Spleen (tissue), 11 donors: ENCODE data around the gene ARL15. TPM values are rescaled to one million over a fixed set of nuclear protein-coding genes. Genes with fewer than 3 reads are reported as not detected.

Source experiments
- DNase-seq: peaks from one replicate; pipeline ENCODE4 v3.0.0-alpha.2; 2020
- H3K27ac ChIP-seq, 8 donors: fragments of 200-600 bp; sonication (generic) in 7 of 8; 1 replicate in 4 of 8; 2 replicates in 4 of 8; pipeline versions ENCODE4 v1.5.0 to v1.8.0; 2016 to 2021; ENCODE audit warnings: inconsistent platforms in 4 of 8, mild to moderate bottlenecking in 4 of 8, moderate library complexity in 1 of 8
- H3K27me3 ChIP-seq, 7 donors: fragments of 200-600 bp; sonication (generic) in 6 of 7; replicated peaks in 1 of 7; 1 replicate in 4 of 7; 2 replicates in 3 of 7; pipeline versions ENCODE4 v1.5.0 to v1.8.0; 2016 to 2021; ENCODE audit warnings: inconsistent platforms in 3 of 7, mild to moderate bottlenecking in 1 of 7
- H3K36me3 ChIP-seq, 6 donors: fragments of 200-600 bp; sonication (generic) in 5 of 6; 1 replicate in 4 of 6; 2 replicates in 2 of 6; pipeline versions ENCODE4 v1.5.0 to v1.8.0; 2016 to 2021; ENCODE audit warnings: inconsistent platforms in 2 of 6
- H3K4me1 ChIP-seq, 6 donors: fragments of 200-600 bp; sonication (generic) in 5 of 6; 1 replicate in 3 of 6; 2 replicates in 3 of 6; pipeline versions ENCODE4 v1.5.0 to v1.8.0; 2016 to 2021; ENCODE audit warnings: inconsistent platforms in 3 of 6
- H3K4me3 ChIP-seq, 8 donors: fragments of 200-600 bp; sonication (generic) in 7 of 8; 1 replicate in 4 of 8; 2 replicates in 4 of 8; pipeline versions ENCODE4 v1.5.0 to v1.8.0; 2016 to 2021; ENCODE audit warnings: inconsistent platforms in 4 of 8, mild to moderate bottlenecking in 4 of 8, moderate library complexity in 2 of 8
- H3K9me3 ChIP-seq, 8 donors: fragments of 200-600 bp; sonication (generic) in 7 of 8; 1 replicate in 4 of 8; 2 replicates in 4 of 8; pipeline versions ENCODE4 v1.5.0 to v1.8.0; 2016 to 2021; ENCODE audit warnings: inconsistent platforms in 4 of 8
- POLR2A ChIP-seq, 3 donors: fragments of 450-650 bp; IDR thresholded peaks; one replicate each; pipeline ENCODE4 v1.5.1; 2017; ENCODE audit warnings: antibody characterized with exemption in 3 of 3, mild to moderate bottlenecking in 1 of 3
- POLR2AphosphoS5 ChIP-seq, 3 donors: sonication (generic); formaldehyde crosslinking; IDR thresholded peaks; one replicate each; pipeline ENCODE4 v1.5.1; 2017; ENCODE audit warnings: antibody characterized with exemption in 3 of 3
- WGBS, 5 donors: extraction: QIAGEN DNeasy Blood & Tissue Kit in 3 of 5; methylation state at CpG; one replicate each; pipeline versions ENCODE4 v1.1.5 to v1.1.7; 2013 to 2018; 5-methylcytosine and 5-hydroxymethylcytosine counted together
- intact Hi-C: fragments of 100-400 bp; cut with DNase I; formaldehyde crosslinking; loops from one replicate; pipeline ENCODE4 v1.15.0; 2023; ENCODE audit warnings: low total_unique reads
- polyA plus RNA-seq, 3 donors: library from polyadenylated mRNA; stranded (reverse); fragments of 200-250 nt; gene quantifications; one replicate each; pipeline ENCODE4 v1.2.1, GENCODE V29; 2013
- total RNA-seq, 7 donors: library from RNA; depleted of rRNA in 3 of 7; stranded (reverse); fragments of >200 nt in 3 of 7; fragmentation: NEBNext Ultra II Directional in 4 of 7; extraction: Animal tissue kit (Norgen Biotek cat#: 25700) in 4 of 7; gene quantifications; one replicate each; pipeline versions ENCODE4 v1.1.0 to v1.2.1, GENCODE V29; 2016 to 2021
- TF ChIP-seq, protein P1 (sequence below), 11 experiments: fragments of 200-600 bp in 7 of 11; fragments of 450-650 bp in 4 of 11; sonication (generic) in 4 of 11; IDR thresholded peaks in 8 of 11; conservative IDR thresholded peaks in 3 of 11; 1 replicate in 7 of 11; 2 replicates in 4 of 11; pipeline versions ENCODE4 v1.4.0 to v1.8.0; 2016 to 2021; ENCODE audit warnings: antibody characterized with exemption in 11 of 11, inconsistent platforms in 4 of 11, mild to moderate bottlenecking in 1 of 11
- donor health status: healthy with polysubstance abuse.
- donor health status: DM: no; HTN: no; CAD: no; lungs with moderate emphysema.
- donor health status: DM: no; HTN: no; CAD: no.
- donor health status: Bipolar disorder and iron deficiency.
- donor health status: healthy.
- donor health status: DM: no; HTN: no; CAD: no.
- donor health status: DM: yes; HTN: yes; CAD: no.

ARL15 gene
- total and polyA plus RNA-seq, 10 donors = 6.3 to 70.2 (median 37.1) TPM

DNA sequence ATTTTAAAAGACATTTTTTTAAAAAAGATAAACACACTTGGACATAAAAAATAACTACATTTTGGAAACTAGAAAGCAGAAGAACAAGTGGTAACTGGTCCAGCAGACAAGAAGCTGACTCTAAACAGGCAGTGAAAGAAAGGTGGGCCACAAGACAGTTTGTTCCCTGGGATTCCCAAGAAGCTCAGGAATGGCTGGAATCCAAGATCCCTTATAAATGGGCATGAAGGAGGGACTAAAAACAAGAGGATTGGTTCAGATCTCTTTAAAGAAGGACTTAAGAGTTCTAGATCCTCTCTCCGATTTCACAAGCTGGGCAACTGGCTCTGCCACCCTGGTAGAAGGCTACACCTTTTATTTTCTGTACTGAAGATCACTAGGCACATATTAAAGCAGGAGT, 102.8 kb downstream of the ARL15 start:
- no peaks in the 10 kb centered on the region for H3K27me3 ChIP-seq
- intact Hi-C loops = no loop called here
- no peak overlapping the region for H3K4me3 ChIP-seq
- DNase-seq = no peak
- no peak overlapping the region for H3K27ac ChIP-seq
- 90 to 100% (median 96%) methylated on average over 1 of the region's 1 CpG for WGBS, 5 donors
- no peaks in the 10 kb centered on the region for H3K36me3 ChIP-seq
- no peak for TF ChIP-seq POLR2AphosphoS5 (IDR thresholded peaks at IDR 0.05)
- peaks cover 0 to 5% (median under 1%) of the 10 kb centered on the region in 8 donors for H3K9me3 ChIP-seq
- peaks cover 0 to 28% (median 0%) of the 10 kb centered on the region in 6 donors for H3K4me1 ChIP-seq

DNA sequence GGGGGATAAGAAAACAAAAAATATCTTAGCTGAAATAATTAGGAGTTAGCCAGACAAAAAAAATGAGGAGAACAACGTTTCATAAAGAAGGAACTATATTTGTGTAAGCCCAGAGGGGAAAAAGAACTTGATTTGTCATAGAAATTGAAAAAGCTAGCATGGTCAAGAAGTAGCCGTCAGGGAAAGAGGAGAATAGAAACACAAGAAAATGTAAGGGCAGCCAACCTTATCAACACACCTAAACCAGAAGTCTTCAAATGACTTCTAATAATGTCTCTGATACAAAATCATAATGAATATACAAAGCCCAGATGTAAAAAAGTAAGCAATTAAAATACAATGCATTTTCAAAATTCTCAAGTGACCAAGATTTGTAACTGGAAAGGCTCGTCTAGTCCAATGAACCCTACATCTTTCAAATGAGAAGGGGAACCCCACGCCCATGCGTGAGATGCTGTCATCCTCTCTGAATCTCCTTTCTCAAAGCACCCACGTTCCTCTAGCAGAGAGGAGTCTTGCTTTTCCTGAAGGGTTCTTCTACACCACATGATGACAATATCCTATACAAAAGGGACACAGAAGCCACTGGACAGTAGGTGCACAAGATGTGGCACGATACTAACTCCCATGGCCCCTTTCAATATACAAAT, 103.7 kb downstream of the ARL15 start:
- peaks cover 0 to 11% (median 7%) of the 10 kb centered on the region in 8 donors for H3K9me3 ChIP-seq
- H3K27me3 ChIP-seq = no peaks in the 10 kb centered on the region
- 78 to 90% (median 82%) methylated on average over 7 of the region's 7 CpGs for WGBS, 5 donors
- no peak for DNase-seq
- no peak overlapping the region for H3K27ac ChIP-seq
- no peaks in the 10 kb centered on the region for H3K36me3 ChIP-seq
- TF ChIP-seq, protein P1, sequence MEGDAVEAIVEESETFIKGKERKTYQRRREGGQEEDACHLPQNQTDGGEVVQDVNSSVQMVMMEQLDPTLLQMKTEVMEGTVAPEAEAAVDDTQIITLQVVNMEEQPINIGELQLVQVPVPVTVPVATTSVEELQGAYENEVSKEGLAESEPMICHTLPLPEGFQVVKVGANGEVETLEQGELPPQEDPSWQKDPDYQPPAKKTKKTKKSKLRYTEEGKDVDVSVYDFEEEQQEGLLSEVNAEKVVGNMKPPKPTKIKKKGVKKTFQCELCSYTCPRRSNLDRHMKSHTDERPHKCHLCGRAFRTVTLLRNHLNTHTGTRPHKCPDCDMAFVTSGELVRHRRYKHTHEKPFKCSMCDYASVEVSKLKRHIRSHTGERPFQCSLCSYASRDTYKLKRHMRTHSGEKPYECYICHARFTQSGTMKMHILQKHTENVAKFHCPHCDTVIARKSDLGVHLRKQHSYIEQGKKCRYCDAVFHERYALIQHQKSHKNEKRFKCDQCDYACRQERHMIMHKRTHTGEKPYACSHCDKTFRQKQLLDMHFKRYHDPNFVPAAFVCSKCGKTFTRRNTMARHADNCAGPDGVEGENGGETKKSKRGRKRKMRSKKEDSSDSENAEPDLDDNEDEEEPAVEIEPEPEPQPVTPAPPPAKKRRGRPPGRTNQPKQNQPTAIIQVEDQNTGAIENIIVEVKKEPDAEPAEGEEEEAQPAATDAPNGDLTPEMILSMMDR (IDR thresholded peaks at IDR 0.05 in 8 of 11, conservative IDR thresholded peaks at IDR 0.05 in 3 of 11) = no peak
- TF ChIP-seq POLR2AphosphoS5 (IDR thresholded peaks at IDR 0.05) = no peak
- TF ChIP-seq POLR2A (IDR thresholded peaks at IDR 0.05) = no peak
- H3K4me1 ChIP-seq = peaks cover 0 to 21% (median 0%) of the 10 kb centered on the region in 6 donors
- intact Hi-C loops = no loop called here
- H3K4me3 ChIP-seq = no peak overlapping the region

DNA sequence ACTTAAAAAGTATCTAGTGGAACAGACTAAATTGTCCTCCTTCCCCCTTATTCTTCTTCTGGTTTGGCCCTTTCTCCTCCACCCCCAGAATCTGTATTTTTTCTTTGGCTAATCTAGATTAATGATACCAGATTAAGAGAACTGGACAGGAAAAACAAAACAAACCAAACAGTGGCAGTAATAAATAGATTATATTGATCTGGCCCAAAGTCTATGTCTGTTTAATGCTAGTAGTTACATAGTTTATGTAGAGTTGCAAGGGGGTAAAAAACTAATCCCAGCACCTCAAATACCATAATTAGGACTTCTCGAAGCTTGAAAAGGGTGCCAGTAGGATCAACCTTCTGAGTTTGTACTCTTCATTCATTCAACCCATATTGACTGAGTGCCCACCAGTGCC, 104.5 kb downstream of the ARL15 start:
- Histone ChIP-seq H3K36me3 (no peaks in the 10 kb centered on the region), H3K27me3 (no peaks in the 10 kb centered on the region), H3K4me1 (peaks cover 0 to 13% (median 0%) of the 10 kb centered on the region in 6 donors), H3K4me3 (no peak overlapping the region), H3K27ac (no peak overlapping the region), H3K9me3 (peaks cover 2 to 16% (median 9%) of the 10 kb centered on the region in 8 donors)
- DNase-seq = no peak
- TF ChIP-seq POLR2AphosphoS5 (IDR thresholded peaks at IDR 0.05) (no peak), POLR2A (IDR thresholded peaks at IDR 0.05) (no peak)
- TF ChIP-seq, protein P1 (IDR thresholded peaks at IDR 0.05 in 8 of 11, conservative IDR thresholded peaks at IDR 0.05 in 3 of 11) = no peak
- intact Hi-C loops = no loop called here
- 84 to 100% (median 92%) methylated on average over 1 of the region's 1 CpG for WGBS, 5 donors

DNA sequence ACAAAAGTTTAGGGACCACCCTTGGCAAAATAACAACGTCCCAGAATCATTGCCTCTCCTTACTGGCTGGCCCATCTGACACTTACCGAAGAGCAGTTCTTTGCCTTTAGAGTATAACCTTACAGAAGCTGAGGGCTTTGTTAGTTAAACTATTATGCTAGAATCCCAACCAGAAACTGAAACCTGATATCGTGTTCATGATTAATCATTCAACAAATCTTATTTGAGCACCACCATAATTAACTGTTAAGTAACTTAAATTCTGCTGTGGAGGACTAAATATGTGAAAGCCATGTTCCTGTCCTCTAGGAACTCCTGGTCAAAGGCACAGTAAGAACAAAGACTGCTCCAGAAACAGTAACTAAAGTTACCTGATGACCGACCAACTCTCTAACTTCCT, 104.9 kb downstream of the ARL15 start:
- Histone ChIP-seq H3K4me1 (peaks cover 0 to 12% (median 0%) of the 10 kb centered on the region in 6 donors), H3K27ac (no peak overlapping the region), H3K9me3 (peaks cover 2 to 20% (median 12%) of the 10 kb centered on the region in 8 donors), H3K36me3 (no peaks in the 10 kb centered on the region), H3K4me3 (no peak overlapping the region), H3K27me3 (no peaks in the 10 kb centered on the region)
- intact Hi-C loops = no loop called here
- DNase-seq = no peak
- TF ChIP-seq, protein P1 (IDR thresholded peaks at IDR 0.05 in 8 of 11, conservative IDR thresholded peaks at IDR 0.05 in 3 of 11) = no peak
- TF ChIP-seq POLR2A (IDR thresholded peaks at IDR 0.05) (no peak), POLR2AphosphoS5 (IDR thresholded peaks at IDR 0.05) (no peak)
- WGBS, 5 donors = 78 to 90% (median 84%) methylated on average over 4 of the region's 4 CpGs
